IPS-11a (cell line): ENCODE data around the gene MRPL43.
A peak's percentile ranks its signal among the peaks of the same experiment; 100 is the strongest.
"Not testable (repeated sequence)": the region's sequence is repeated elsewhere in the genome, so short reads cannot be mapped to it uniquely, and the experiment has no call there.

ENCODE experiments used
- H3K4me3 ChIP-seq: one replicate; pipeline ENCODE4 v1.5.1; 2013; ENCODE audit warnings: low read depth, low read length, control low read depth

Gene MRPL43

GRCh38 chr10:100984672-100985177 is 2.6 kb downstream of the MRPL43 start:
- no peak overlapping the region for H3K4me3 ChIP-seq

GRCh38 chr10:100983868-100984671 is 3.2 kb downstream of the MRPL43 start:
- H3K4me3 ChIP-seq, result no peak overlapping the region

GRCh38 chr10:100982916-100983830 is 4.1 kb downstream of the MRPL43 start:
- no peak overlapping the region for H3K4me3 ChIP-seq

- H3K4me3 ChIP-seq, result no peak overlapping the region
These were observed 6.0 kb downstream of the MRPL43 start for GRCh38 chr10:100981178-100981772.

- H3K4me3 ChIP-seq, result no peak overlapping the region
These were observed 6.6 kb downstream of the MRPL43 start for GRCh38 chr10:100980711-100981110.

- H3K4me3 ChIP-seq, result no peak overlapping the region
These were observed 7.0 kb downstream of the MRPL43 start for GRCh38 chr10:100980311-100980710.

- no peak overlapping the region for H3K4me3 ChIP-seq
These were observed 7.5 kb downstream of the MRPL43 start for GRCh38 chr10:100979791-100980272.

GRCh38 chr10:100978901-100979195 is 8.4 kb downstream of the MRPL43 start:
- no peak overlapping the region for H3K4me3 ChIP-seq

GRCh38 chr10:100978121-100978900 is 9.0 kb downstream of the MRPL43 start:
- H3K4me3 ChIP-seq, result no peak overlapping the region

GRCh38 chr10:100977436-100977835 is 9.9 kb downstream of the MRPL43 start:
- no peak overlapping the region for H3K4me3 ChIP-seq

- no peak overlapping the region for H3K4me3 ChIP-seq
These were observed 10.4 kb downstream of the MRPL43 start for GRCh38 chr10:100976906-100977305.

GRCh38 chr10:100975397-100975796 is 11.9 kb downstream of the MRPL43 start:
- H3K4me3 ChIP-seq, result not testable (repeated sequence)

GRCh38 chr10:100972904-100973535 is 14.3 kb downstream of the MRPL43 start:
- no peak overlapping the region for H3K4me3 ChIP-seq

GRCh38 chr10:100972115-100972903 is 15.0 kb downstream of the MRPL43 start:
- H3K4me3 ChIP-seq, result no peak overlapping the region

GRCh38 chr10:100970914-100971811 is 16.1 kb downstream of the MRPL43 start:
- H3K4me3 ChIP-seq, result no peak overlapping the region

GRCh38 chr10:100970076-100970913 is 17.0 kb downstream of the MRPL43 start:
- peak overlapping the region; percentile 36 for H3K4me3 ChIP-seq
